ENCODE measurements around the gene IQCC. TPM values are rescaled to one million over a fixed set of nuclear protein-coding genes. Genes with fewer than 3 reads are reported as not detected.

Gene IQCC
- total RNA-seq, 1 donor from 2014 or later, result 4.7 TPM

DNA sequence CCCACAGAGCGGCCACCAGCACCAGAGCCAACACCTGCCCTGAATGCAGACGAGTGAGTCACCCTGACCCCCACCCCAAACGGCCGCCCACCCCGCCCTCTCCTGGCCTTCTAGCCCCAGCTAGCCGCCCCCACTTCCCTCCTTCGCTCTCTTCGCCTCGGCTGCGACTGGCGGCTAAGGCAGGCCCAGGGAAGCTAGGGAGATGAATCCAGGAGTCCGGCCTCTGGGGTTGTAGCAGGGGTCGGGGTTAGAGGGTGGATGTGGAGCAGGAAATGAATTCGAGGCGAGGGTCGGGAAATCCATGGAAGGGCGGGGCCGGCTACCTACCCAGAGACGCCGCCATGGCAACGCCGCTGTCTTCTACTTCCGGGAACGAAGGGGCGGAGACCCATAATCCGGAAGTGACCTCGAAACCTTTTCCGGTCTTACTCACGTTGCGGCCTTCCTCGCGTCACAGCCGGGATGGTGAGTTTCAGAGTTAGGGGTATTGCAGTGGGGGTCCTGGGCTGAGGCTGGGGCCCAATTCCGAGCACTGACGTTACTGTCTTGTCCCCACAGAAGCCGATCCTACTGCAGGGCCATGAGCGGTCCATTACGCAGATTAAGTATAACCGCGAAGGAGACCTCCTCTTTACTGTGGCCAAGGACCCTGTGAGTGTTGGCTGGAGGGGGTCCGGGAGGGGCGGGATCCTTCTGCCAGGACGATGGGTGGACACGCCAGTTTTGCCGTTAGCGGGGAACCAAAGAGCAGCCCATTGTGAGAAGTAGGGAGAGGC, 16.7 kb downstream of the IQCC start, which contains the start of the genes EIF3I and TMEM234:
EIF3I (plus strand) TSS at position 428 of the 776 bp plus-strand sequence; CDS start at position 463, 35 bp downstream.
TMEM234 (minus strand) TSS at position 374 of the 776 bp plus-strand sequence; CDS start at position 343, 31 bp downstream.
- TF ChIP-seq, protein P1, sequence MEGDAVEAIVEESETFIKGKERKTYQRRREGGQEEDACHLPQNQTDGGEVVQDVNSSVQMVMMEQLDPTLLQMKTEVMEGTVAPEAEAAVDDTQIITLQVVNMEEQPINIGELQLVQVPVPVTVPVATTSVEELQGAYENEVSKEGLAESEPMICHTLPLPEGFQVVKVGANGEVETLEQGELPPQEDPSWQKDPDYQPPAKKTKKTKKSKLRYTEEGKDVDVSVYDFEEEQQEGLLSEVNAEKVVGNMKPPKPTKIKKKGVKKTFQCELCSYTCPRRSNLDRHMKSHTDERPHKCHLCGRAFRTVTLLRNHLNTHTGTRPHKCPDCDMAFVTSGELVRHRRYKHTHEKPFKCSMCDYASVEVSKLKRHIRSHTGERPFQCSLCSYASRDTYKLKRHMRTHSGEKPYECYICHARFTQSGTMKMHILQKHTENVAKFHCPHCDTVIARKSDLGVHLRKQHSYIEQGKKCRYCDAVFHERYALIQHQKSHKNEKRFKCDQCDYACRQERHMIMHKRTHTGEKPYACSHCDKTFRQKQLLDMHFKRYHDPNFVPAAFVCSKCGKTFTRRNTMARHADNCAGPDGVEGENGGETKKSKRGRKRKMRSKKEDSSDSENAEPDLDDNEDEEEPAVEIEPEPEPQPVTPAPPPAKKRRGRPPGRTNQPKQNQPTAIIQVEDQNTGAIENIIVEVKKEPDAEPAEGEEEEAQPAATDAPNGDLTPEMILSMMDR (conservative IDR thresholded peaks at IDR 0.05), result no peak
- peak within 1 kb of the TSS; percentile 98 for H3K4me3 Mint-ChIP-seq
- peak; percentile 90 for DNase-seq (ENCODE audit: extremely low spot score, unreplicated experiment)
- peak within 1 kb of the TSS; percentile 98 for H3K27ac Mint-ChIP-seq
- H3K27me3 Mint-ChIP-seq, result no peaks in the 10 kb centered on the region
- no peaks in the 10 kb centered on the region for H3K9me3 Mint-ChIP-seq
- H3K36me3 Mint-ChIP-seq, result peaks cover 13% of the 10 kb centered on the region
- peaks cover 18% of the 10 kb centered on the region for H3K4me1 Mint-ChIP-seq (ENCODE audit: unreplicated experiment)

DNA sequence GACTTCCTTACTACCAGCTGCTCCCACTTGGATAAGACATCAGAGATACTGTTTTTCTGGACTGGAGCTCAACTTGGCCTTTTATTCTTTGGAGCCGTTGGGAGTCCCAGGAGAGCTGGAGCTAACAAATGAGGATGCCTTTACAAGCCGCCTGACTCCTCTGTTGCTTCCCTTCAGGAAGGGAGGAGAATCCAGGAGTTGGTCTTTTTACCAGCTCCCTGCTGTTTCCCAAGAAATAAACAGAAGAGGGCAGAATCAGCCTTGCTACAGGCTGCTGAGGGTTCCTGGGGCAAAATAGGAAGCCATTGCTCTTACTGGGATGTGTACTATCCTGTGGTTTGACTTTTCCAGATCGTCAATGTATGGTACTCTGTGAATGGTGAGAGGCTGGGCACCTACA, 18.2 kb downstream of the IQCC start:
- TF ChIP-seq, protein P1 (conservative IDR thresholded peaks at IDR 0.05), result no peak
- Mint-ChIP-seq H3K4me3 (peak overlapping the region; percentile 98), H3K27ac (peak overlapping the region; percentile 75), H3K4me1 (ENCODE audit: unreplicated experiment) (peaks cover 18% of the 10 kb centered on the region), H3K27me3 (no peaks in the 10 kb centered on the region), H3K36me3 (peaks cover 23% of the 10 kb centered on the region), H3K9me3 (no peaks in the 10 kb centered on the region)
- DNase-seq (ENCODE audit: extremely low spot score, unreplicated experiment), result no peak

DNA sequence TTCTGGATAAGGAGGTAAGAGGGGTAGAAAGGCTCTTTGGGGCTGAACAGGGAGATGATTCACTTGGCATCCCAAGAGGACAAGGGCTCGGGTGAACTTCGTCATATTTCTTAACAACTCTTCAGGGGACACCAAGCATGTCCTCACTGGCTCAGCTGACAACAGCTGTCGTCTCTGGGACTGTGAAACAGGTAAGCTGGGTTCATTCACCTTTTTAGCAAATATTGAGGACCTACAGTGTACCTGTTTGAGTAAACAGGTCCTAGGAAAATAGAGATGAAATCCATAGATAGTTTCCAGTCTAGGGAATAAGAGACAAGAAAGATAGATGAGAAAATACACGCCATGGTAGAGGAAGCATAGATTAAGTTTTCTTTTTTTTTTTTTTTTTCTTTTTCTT, 18.8 kb downstream of the IQCC start:
- peak overlapping the region; percentile 75 for H3K27ac Mint-ChIP-seq
- TF ChIP-seq, protein P1 (conservative IDR thresholded peaks at IDR 0.05), result no peak
- H3K27me3 Mint-ChIP-seq, result no peaks in the 10 kb centered on the region
- DNase-seq (ENCODE audit: extremely low spot score, unreplicated experiment), result no peak
- peak overlapping the region; percentile 74 for H3K4me3 Mint-ChIP-seq
- peaks cover 25% of the 10 kb centered on the region for H3K36me3 Mint-ChIP-seq
- no peaks in the 10 kb centered on the region for H3K9me3 Mint-ChIP-seq
- H3K4me1 Mint-ChIP-seq (ENCODE audit: unreplicated experiment), result peaks cover 18% of the 10 kb centered on the region

DNA sequence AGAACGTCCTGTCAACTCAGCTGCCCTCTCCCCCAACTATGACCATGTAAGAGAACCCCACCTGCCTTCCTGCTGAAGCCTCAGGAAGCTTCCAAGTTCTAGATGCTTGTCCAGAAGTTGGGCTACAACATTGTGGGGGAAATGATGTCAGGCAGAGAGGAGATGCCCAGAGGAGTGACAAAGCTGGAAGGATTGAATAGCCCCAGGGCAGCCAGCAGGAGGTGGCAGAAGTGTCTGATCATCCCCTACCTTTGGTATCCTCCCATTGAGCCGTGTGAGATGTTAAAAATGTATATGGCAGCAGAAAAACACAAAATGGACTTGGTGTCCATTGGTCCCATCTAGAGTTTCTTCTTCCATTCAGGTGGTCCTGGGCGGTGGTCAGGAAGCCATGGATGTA, 23.3 kb downstream of the IQCC start:
- TF ChIP-seq, protein P1 (conservative IDR thresholded peaks at IDR 0.05), result no peak
- Mint-ChIP-seq H3K36me3 (peaks cover 22% of the 10 kb centered on the region), H3K9me3 (no peaks in the 10 kb centered on the region), H3K4me1 (ENCODE audit: unreplicated experiment) (no peaks in the 10 kb centered on the region), H3K27me3 (no peaks in the 10 kb centered on the region), H3K4me3 (no peak overlapping the region), H3K27ac (no peak overlapping the region)
- no peak for DNase-seq (ENCODE audit: extremely low spot score, unreplicated experiment)

DNA sequence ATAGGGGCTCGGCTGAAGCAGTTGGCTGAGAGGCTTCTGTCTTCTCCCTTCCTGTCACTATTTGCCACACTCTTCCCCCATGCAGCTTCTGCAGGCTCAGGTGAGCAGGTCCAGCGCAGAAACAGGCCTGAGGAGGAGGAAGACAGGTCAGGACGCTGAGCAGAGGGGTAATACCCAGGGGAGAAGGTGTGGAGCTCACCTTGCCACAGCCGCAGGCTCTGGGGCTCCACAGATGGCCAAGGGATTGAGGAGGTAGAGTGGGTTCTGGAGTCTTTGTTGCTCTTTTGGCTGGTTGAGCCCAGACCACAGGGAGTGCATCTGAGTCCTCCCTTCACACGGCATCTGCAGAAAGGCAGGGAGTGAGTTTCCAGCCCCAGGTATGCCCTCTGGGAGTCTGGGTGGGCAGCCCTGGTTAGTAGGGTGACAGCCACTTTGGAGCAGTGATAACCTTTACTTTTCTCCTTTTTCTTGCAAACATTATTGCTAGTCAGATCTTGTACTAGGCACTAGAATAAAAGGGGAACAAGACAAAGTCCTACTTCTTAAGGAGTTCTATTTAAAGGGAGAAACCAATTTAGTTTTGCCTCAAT, 26.5 kb downstream of the IQCC start:
- Mint-ChIP-seq H3K27ac (no peak overlapping the region), H3K4me3 (no peak overlapping the region), H3K9me3 (no peaks in the 10 kb centered on the region), H3K4me1 (ENCODE audit: unreplicated experiment) (peaks cover 3% of the 10 kb centered on the region), H3K27me3 (no peaks in the 10 kb centered on the region), H3K36me3 (peaks cover 13% of the 10 kb centered on the region)
- DNase-seq (ENCODE audit: extremely low spot score, unreplicated experiment), result no peak
- TF ChIP-seq, protein P1 (conservative IDR thresholded peaks at IDR 0.05), result no peak

Data from type B pancreatic cell (in vitro differentiated cells).